ENCODE results near the gene KDM8. TPM values are rescaled to one million over a fixed set of nuclear protein-coding genes. Genes with fewer than 3 reads are reported as not detected.

KDM8 gene
- total and polyA plus RNA-seq, 9 of the 15 experiments (the other 6 are each of a cell fraction or from before 2014, with no cell fraction given): 0.61 to 9.1 (median 5.4) TPM

DNA sequence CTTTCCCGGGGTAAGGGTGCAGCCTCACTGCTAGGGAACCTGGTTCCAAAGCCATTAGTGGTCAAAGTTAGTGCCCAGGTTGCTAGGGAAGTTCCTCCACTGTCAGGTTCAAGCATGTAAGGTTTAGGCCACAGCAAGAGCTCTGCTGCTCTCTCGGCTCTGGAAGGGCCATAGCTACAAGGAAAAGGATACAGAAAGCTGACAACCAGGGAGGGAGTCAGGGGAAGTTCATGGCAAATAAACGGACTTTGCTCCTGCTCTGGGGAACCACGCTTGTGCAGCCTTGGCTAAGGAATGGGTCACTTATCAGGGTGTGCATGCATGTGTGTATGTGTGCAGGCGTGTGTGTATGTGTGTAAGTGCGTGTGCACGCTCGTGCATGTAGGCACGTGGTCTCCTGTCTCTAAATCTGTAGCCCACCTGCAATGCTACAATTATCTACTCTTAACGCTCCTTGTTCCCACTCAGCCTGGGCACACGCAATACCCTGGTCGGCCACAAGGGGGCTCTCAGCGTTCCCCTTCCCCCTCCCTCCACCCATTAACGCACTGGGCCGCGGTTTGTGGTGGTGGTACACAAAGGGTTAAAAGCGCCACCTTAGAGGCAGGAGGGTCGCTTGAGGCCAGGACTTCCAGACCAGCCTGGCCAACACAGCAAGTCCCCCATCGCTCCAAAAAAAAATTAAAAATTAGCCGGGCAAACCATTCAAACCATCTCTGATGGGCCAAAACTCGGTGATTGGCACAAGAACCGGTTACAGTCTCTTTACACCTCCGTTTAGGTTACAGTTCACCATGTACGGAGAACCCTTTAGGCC, 48.4 kb upstream of the KDM8 start (continued):
- TF ChIP-seq RAD21 (CRISPR knock-in tag; conservative IDR thresholded peaks at IDR 0.05 in 1 of 2, IDR thresholded peaks at IDR 0.05 in 1 of 2) (peak; percentile 65 to 84), FOSL1 (tag; conservative IDR thresholded peaks at IDR 0.05) (no peak)
- TF ChIP-seq, protein P1, sequence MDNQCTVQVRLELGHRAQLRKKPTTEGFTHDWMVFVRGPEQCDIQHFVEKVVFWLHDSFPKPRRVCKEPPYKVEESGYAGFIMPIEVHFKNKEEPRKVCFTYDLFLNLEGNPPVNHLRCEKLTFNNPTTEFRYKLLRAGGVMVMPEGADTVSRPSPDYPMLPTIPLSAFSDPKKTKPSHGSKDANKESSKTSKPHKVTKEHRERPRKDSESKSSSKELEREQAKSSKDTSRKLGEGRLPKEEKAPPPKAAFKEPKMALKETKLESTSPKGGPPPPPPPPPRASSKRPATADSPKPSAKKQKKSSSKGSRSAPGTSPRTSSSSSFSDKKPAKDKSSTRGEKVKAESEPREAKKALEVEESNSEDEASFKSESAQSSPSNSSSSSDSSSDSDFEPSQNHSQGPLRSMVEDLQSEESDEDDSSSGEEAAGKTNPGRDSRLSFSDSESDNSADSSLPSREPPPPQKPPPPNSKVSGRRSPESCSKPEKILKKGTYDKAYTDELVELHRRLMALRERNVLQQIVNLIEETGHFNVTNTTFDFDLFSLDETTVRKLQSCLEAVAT (IDR thresholded peaks at IDR 0.05): 0 out of 4 replicates have a peak, but pooled peaks of 1 of the 2 experiments have one; percentile 20
- TF ChIP-seq, protein P2, sequence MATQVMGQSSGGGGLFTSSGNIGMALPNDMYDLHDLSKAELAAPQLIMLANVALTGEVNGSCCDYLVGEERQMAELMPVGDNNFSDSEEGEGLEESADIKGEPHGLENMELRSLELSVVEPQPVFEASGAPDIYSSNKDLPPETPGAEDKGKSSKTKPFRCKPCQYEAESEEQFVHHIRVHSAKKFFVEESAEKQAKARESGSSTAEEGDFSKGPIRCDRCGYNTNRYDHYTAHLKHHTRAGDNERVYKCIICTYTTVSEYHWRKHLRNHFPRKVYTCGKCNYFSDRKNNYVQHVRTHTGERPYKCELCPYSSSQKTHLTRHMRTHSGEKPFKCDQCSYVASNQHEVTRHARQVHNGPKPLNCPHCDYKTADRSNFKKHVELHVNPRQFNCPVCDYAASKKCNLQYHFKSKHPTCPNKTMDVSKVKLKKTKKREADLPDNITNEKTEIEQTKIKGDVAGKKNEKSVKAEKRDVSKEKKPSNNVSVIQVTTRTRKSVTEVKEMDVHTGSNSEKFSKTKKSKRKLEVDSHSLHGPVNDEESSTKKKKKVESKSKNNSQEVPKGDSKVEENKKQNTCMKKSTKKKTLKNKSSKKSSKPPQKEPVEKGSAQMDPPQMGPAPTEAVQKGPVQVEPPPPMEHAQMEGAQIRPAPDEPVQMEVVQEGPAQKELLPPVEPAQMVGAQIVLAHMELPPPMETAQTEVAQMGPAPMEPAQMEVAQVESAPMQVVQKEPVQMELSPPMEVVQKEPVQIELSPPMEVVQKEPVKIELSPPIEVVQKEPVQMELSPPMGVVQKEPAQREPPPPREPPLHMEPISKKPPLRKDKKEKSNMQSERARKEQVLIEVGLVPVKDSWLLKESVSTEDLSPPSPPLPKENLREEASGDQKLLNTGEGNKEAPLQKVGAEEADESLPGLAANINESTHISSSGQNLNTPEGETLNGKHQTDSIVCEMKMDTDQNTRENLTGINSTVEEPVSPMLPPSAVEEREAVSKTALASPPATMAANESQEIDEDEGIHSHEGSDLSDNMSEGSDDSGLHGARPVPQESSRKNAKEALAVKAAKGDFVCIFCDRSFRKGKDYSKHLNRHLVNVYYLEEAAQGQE (IDR thresholded peaks at IDR 0.05; ENCODE audit: borderline replicate concordance): peak; percentile 64; the same call in 1 of the 2 replicates
- TF ChIP-seq, protein P2 (CRISPR knock-in tag; IDR thresholded peaks at IDR 0.05; ENCODE audit: low read depth): no peak

Data from K562 (cell line).